Measurements from ENCODE around the gene DCTN3.
"Not testable (repeated sequence)": the region's sequence is repeated elsewhere in the genome, so short reads cannot be mapped to it uniquely, and the experiment has no call there.

The DCTN3 gene

DNA sequence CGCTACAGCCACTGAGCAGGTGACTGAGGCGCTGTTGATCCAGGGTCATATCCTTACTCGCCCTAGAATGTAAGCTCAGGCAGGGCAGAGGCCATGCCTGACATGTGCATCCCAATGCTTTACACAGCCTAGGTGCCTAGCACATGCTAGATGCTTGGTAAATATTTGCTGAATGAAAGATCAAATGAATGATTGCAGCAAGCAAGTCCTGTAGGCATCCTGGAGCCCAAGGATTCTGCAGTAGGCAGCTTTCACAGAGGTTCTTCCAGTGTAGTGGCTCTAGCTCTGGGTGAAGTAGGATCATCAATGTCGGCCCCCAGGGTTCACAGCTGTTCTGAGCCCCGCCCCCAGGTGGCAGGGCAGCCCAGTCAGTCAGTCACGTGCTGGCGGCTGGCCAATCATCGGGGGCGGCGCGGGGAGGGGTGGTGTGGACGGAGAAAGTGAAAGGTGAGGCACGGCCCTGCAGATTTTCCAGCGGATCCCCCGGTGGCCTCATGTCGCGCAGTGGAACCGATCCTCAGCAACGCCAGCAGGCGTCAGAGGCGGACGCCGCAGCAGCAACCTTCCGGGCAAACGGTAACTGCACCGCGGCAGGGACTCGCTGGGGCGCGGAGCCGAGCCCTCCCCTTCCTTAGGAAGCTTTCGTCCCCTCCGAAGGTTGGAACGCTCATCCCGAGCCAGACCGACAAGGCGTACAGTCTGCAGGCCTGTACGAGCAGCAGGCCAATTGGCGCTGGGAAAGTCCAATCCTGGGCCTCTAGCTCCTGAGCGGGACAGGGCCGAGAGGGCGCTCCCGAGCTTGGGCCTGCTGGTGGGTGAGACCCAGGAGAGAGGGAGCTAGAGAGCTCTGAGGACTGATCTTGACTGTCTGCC is 26.2 kb upstream of the DCTN3 start, which contains the start of gene GALT:
Gene GALT (plus strand): TSS at position 465 of the 873 bp plus-strand sequence. CDS start 30 bp downstream, at position 495.
- DNase-seq: peak; percentile 99

DNA sequence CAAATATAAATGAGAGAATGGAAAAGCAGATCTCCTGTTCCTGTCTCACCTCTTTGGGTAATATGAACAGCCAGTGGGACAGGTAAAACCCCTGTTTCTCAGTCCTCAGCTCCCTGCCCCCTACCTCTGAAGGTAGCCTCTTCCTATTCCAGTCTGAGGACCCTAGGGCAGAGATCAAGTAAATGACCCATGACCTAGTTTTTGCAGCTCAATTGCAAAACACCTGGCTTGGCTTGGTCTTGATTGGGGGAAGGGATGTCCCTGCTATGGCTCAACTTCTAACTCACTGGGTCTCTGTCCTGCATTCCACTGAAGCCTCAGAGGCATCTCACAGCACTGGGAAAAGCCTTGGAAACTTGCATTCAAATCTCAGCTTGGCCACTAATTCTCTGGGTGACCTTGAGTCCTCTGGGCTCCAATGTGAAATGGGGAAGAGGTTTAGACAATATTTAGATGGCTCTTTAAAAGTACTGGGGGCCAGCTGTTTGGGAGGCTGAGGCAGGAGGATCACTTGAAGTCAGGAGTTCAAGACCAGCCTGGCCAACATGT is 24.5 kb upstream of the DCTN3 start:
- no peak for DNase-seq

DNA sequence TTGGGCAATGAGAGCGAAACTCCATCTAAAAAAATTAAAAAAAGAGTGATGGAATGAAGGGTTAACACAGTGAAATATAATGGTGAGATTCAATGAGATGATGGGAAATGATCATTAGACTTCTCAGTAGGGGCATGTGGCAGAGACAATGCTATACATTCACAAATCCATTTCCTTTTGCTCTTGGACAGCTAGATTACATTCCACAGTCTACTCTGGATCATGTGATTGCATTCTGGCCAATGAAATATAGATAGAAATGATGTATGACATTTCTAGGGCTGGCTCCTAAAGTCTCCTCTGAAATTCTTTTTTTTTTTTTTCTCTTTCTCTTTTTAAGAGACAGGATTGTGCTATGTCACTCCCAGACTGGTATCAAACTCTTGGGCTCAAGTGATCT is 22.4 kb upstream of the DCTN3 start:
- DNase-seq: no peak

DNA sequence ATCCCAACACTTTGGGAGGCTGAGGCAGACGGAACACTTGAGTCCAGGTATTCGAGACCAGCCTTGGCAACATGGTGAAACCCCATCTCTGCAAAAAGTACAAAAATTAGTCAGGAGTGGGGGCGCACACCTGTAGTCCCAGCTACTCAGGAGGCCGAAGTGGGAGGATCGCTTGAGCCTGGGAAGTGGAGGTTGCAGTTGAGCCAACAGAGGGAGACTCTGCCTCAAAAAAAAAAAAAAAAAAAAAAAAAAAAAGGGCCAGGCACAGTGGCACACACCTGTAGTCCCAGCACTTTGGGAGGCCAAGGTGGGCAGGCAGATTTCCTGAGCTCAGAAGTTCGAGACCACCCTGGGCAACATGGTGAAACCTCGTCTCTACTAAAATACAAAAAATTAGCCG is 19.0 kb upstream of the DCTN3 start:
- not testable (repeated sequence) for DNase-seq

DNA sequence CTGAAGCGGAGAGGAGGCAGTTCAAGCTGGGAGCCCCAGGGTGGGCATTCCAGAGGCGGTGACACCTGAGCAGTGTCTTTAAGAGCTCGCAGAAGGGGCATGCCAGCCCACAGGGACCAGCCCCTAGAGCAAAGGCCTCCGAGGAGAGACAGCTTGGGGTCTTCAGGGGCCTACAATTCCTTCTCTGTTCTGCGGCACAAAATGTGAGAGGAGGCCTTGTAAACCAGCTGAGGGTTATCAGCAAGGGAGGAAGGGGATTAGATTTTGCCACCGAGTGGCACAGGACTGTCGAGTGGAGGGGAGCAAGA is 17.8 kb upstream of the DCTN3 start:
- DNase-seq: no peak

DNA sequence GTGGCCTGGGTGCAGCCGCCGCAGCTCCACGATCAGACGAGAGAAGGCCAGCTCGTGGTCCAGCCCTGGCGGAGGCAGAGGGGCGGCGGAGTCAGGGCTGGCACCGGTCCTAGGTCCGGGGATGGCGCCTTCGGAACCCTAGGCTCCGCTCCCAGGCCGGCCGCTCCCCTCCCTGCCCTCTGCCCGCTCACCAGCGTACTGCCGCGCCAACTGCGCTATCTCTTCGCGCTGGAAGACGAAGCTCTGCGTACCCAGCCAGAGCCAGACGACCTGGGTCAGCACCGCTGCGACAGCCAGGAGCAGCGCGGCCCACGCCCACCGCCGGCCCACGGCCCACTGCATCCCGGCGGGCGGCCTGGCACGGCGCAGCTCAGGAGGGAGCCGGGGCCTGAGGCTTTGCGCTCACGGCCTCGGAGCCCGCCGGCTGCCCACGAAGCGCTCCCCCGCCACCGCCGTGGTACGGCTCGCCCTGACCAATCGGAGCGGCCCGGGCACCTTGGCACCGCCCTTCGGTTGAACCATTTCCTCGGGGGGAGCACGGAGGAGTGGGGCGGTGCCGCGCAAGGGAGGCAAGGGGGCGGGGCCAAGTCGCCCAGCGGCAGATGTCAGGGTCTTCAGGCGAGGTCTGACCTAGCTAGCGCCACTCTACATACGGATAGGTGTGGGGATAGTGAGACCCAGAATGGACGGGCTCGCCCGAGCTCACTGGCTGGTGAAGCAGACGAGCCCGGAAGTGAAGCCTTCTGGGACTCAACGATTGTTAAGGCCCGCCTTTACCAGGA is 17.3 kb upstream of the DCTN3 start, which contains the start of gene SIGMAR1:
Gene SIGMAR1 (minus strand): TSS at position 432 of the 782 bp plus-strand sequence. CDS start 90 bp downstream, at position 342.
- DNase-seq: peak; percentile 96

DNA sequence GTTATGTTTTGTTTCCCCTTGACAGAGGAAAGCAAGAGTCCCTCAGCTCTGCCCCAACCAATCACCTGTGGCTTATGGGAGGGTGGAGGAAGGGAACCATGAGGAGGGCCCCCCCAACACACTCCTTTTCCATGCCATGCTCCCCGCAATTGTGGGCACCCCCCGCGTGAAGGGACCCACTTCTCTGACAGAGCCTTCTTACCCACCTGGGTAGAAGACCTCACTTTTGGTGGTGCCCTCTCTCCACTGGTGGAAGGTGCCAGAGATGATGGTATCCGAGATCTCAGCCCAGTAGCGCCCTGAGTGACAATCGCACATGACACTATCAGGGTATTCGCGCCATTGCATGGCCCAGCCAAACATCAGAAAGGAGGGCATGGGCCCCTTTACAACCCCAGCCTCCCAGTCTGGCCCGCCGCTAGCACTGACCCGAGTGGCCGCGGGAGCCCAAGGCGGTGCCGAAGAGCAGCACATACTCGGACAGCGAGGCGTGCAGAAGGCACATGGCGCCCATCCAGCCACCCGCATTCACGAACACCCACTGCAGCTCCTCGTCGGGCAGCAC is 16.6 kb upstream of the DCTN3 start:
- DNase-seq: peak; percentile 48

DNA sequence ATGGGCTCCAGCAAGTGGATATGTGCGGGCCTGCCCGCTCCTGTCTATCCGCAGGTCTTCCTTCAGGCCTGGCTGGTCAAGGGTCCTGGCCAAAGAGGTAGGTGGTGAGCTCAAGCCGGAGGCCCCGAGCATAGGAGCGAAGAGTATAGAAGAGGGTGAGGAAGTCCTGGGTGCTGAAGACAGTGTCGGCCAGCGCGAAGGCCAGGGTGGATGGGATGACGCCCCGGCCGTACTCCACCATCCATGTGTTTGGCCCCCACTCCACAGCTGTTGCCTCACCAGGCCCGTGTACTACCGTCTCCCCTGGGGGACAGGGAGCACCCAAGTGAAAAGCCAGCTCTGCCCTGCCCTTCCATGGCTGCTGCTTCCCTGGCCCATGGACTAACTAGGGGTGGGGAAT is 15.3 kb upstream of the DCTN3 start:
- no peak for DNase-seq

DNA sequence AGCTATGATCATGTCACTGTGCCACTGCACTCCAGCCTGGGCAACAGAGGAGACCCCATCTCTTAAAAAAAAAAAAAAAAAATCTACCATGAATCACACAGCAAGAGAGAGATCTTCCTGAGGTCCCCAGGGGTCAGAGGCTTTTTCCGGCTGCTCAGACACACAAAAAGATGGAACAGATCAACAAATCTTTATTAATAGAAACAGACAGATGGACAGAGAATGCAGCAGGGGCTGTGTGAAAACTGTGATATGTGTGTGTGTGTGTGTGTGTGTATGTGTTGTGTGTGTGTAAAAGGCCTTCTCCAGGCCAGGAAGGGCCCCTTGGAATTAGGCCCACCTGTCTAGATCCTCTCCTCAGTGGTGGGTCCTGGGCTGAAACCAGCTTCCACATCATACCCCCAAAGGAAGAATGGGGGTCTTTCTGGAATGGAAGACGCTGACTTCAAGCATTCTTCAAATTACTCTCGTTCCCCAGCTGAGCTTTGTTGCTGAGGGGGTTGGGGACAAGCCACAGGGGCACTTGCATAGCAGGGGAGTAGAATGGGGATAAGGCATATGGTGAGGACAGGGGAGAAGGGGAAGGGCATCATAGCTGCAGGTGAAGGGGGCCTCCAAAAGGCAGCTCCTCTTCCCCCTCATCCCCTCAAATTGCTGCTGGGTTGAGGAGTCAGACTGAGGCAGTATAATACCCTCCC is 14.4 kb upstream of the DCTN3 start:
- DNase-seq: no peak

DNA sequence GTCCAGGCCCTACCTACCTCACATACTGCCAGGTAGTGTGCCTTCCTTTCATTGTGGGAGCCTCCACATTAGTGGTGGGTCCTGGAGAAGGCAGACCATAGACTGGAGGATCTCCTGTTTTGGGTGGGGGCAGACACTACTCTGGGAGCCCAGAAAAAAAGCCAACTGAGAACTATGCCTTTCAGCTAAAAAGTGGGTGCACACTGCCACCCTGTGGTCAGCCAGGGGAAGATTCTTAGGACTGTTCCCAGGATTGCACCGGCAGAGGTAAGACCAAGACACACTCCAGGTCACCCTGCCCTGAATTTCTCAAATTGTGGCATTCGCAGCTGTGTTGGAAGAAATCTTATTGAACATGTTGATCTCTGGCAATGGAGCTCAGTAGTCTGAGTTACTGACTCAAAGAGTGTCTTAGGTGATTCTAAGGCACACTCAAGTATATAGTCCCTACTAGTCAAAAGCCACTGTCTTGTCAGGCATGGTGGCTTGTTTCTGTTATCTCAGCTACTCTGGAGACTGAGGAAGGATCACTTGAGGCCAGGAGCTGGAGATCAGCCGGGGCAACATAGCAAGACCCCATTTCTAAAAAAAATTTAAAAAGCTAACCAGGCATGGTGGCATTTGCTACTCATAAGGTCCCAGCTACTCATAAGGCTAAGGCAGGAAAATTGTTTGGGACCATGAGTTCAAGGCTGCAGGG is 13.7 kb upstream of the DCTN3 start:
- peak; percentile 83 for DNase-seq

DNA sequence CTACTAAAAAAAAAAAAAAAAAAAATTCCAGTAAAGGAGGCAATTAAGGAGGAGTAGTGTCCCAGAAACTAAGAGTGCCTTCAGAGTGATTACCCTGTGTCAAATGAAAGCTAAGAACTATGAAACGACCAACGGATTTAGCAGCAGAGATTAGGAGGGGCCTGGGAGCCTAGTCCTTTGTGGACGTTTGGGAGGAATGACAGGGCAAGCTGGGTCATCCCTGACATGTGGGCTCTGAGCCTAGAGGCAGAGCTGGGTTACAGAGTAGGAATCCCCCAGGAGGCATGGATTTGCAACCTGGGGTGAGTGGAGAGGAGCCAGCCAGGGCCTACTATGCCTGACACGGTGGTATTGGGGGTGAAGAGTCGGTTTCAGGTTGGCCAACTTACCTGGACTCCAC is 12.9 kb upstream of the DCTN3 start:
- no peak for DNase-seq

DNA sequence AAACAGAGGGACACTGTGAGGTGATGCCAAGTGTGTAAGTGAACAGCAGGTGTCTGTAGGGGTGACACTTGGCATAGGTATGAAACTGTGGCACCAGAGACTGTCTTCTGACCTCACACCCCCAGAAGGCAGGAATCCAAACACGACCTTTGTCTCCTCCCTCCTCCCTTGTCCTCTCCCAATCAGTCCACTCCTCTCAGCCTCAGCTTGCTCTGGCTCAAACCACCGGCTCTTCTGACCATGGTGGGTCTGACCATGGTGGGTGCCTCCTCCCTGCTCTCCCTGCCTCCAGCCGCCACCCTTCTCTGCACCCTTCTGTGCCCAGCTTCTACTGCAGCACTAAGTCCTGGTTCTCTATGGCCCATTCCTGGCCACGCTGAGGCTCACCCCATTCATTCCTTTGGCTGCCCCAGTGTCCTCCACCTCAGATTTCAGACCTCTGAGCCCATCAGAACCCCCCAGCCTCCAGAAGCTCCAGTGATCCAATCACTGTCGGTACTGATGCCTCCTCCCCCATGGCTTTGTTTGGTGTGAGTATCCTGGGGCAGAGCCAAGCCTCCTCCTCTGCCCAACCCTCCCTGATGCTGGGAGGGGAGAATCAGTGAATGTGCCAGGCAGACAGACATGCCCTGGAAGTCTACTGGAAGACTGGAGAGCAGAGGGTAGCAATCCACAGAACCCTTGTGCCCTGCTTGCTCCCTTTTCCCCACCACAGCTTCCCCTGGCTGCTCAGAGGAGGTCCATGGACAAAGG is 10.3 kb upstream of the DCTN3 start:
- DNase-seq: no peak

DNA sequence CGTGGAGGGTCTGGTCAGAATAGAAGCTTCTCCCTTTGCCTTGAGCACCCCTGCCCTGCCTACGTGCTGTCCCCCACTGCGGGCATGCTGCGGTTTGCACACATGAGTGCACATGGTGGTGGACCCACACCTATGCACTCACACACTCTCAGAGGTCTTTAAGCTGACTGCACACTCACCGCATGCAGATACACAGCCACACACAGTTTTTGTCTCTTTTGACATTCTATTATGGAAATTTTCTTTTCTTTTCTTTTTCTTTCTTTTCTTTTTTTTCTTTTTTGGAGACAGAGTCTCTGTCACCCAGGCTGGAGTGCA is 9.2 kb upstream of the DCTN3 start:
- DNase-seq: no peak

DNA sequence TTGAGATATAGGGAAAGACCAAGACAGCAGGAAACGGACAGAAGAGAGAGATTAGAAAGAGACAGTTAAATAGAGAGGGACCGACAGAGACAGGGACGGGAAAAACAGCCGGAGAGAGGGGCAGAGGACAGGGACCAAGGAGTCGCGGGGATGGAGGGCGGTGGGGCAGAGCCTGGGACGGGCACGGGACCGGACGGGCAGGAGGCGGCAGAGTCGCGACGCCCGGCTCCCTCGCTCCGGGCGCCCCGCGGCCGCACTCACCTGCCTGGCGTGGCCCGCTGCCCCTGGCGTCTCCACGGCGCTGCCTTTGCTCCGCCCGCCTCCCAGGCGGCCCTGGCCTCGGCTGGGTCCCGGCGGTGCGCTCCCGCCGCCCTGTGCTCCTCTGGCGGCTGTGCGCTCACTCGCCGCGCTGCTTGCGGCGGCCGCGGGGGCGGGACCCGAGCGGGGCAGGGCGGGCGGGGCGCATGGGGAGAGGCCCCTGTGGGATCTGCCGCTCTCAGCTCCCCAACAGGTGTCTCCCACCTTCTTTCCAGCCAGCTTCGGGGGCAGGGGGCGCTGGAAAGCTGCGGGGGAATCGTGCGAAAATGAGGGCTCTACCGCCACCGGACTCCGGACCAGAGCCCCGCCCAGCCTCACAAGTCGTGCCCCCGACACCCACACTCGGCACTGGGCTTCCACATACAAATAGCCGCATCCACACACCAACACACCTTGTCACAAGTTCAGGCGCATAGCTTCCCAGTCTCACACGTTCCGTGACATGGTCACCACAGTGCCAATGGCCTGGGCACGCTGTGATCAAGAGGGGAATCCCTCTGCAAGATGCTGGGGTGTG is 8.6 kb upstream of the DCTN3 start, which contains the start of gene ARID3C:
Gene ARID3C (minus strand): TSS at position 411 of the 835 bp plus-strand sequence. CDS start 1,052 bp downstream, outside the sequence.
- peak; percentile 55 for DNase-seq

DNA sequence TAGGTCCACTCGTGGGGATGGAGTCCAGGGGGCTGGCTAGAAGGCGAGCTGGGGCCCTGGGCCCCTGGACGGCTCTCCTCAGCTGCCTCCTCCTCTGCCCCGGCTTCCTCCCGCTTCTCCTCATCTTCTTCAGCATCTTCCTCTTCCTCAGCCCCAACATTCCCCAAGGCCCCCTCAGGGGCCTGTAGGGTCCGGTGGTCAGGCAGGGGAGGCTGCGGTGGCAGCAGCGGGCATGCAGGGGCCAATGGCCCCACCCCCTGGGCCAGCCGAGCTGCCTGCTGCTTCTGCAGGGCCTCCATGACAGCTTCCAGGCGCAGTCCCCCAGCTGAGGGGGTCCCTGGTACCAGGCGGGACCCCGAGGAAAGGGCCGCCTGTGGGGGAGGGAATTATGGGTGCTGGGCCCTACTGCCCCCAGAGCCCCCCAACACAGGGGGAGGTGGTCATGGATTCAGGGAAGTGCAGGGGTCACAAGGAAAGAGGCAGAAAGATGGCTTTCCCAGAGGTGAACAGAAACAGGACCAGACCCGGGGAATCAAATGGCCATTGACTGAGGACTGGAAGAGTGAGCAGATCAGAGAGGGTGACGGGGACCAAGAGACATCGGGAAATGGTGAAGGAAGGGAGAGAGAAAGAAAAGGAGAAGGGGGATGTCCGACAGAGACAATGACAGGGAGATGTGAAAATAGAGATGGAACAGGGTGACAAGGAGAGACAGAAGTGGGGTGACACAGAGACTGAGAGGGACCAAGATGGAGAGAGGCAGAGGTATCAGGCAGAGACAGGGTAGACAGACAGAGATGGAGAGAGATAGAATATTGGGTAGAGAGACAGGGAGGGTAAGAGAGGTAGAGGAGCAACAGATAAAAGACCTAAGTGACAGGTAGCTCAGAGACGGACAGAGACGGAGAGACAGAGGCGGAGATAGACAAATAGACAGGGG is 7.7 kb upstream of the DCTN3 start:
- DNase-seq: no peak

DNA sequence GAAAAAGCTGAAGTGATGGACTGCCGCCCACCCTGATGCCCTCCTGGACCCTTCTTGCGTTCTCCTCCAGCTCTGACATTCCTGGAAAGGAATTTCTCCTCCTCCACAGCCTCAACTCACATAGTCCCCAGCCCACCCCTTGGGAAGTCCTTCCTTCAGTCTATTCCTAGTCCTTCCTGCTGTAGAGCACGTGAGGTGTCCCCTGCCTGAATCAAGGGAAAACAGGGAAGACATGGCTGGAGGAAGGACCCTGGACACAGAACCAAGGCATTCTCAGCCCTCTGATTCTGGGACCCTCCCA is 4.8 kb upstream of the DCTN3 start:
- DNase-seq: no peak

DNA sequence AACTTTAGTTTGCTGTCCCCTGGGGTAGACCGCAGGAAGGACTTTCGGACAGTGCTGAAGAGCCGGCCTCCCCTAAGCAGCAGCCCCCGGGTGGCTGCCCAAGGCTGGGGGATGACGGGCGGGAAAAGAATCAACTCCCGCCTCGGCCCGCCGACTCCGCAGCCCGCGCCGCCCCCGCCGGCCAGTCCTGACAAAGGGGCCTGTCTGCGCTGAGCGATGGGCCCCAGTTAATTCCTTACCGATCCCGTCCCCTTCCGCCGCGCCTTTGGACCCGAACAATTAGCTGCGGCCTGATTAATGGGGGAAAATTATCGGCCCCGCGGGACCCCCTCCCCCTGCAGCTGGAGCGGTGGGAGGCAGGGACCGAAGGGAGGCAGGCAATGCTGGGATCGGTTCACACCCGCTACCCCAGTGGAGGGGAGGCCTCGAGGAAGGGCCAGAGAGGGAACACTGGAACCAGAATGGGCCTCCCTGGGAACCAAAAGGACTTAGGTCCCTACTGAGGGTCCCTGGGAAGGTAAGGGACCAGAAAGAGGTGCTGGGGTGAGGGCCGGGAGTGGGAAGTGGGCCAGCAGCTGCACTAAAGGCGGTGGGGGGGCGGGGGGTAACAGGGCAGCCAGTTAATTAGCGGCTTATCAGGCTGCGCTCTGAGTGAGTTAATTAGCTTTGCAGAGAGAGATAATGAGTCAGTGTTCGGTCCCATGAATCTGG is 4.3 kb upstream of the DCTN3 start:
- DNase-seq: no peak

DNA sequence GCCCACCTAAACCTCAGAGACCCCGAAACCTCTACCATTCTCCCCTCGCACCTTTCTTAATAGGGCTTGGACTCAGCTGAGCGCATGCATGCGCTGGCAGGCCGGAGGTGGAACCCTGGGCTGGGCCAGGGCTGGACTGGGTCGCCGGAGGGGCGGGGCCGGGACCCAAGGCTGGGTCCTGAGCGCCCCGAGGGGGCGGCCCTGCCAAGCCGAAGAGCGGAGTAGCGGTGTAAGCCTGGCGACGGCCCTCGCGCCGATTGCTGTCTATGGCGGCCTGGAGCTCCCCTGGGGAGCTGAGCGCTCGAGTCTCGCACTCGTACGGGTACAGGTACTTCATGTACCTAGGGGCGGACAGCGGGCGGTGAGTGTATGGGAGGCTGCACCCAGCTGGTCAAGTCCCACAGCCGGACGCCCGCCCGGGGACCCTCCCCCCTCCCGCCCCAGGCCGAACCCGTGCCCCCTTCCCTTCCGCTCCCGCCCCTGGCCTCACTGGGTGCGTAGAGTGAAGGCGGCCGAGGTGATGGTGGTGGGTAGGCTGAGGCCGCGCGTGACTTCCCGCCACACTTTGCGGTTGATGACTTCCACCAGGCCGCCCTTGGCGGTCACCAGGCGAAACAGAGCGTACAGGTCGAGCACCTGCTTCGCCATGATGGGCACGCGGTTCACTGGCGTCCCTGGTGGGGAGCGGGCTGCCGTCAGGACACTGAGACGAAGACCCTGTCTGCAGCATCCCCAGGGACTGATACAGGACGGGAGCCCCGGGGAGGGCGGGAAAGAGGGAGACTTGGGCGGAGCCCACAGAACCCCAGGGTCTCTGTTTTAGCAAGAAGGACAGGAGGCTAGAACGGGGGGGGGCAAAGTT is 3.3 kb upstream of the DCTN3 start:
- DNase-seq: no peak
